GM21576 (cell line): ENCODE measurements around the gene INTS7.
"Not testable (repeated sequence)": the region's sequence is repeated elsewhere in the genome, so short reads cannot be mapped to it uniquely, and the experiment has no call there.

Experiments
- ATAC-seq: cut with Tn5 transposase; IDR thresholded peaks from one replicate; pipeline ENCODE4 v1.9.1; 2021; ENCODE audit warnings: mild to moderate bottlenecking, moderate library complexity; ENCODE audit not compliant: unreplicated experiment

Gene INTS7

GRCh38 chr1:211938561-211938997 is 96.8 kb downstream of the INTS7 start:
- ATAC-seq, result peak; percentile 33

- not testable (repeated sequence) for ATAC-seq
Observed at GRCh38 chr1:211937422-211937821, 97.9 kb downstream of the INTS7 start.

- ATAC-seq, result peak; percentile 61
Observed at GRCh38 chr1:211935448-211935970, 99.8 kb downstream of the INTS7 start.

- no peak for ATAC-seq
Observed at GRCh38 chr1:211933946-211934714, 101.2 kb downstream of the INTS7 start.

GRCh38 chr1:211932933-211933254 is 102.5 kb downstream of the INTS7 start:
- no peak for ATAC-seq

GRCh38 chr1:211932231-211932932 is 103.0 kb downstream of the INTS7 start:
- ATAC-seq, result no peak

- ATAC-seq, result no peak
Observed at GRCh38 chr1:211929683-211930082, 105.7 kb downstream of the INTS7 start.

- no peak for ATAC-seq
Observed at GRCh38 chr1:211928993-211929637, 106.2 kb downstream of the INTS7 start.

GRCh38 chr1:211928290-211928801 is 107.0 kb downstream of the INTS7 start:
- no peak for ATAC-seq

- no peak for ATAC-seq
Observed at GRCh38 chr1:211925016-211925415, 110.3 kb downstream of the INTS7 start.

- no peak for ATAC-seq
Observed at GRCh38 chr1:211924256-211924655, 111.1 kb downstream of the INTS7 start.

- no peak for ATAC-seq
Observed at GRCh38 chr1:211923095-211923494, 112.3 kb downstream of the INTS7 start.

- ATAC-seq, result no peak
Observed at GRCh38 chr1:211921579-211922095, 113.7 kb downstream of the INTS7 start.

GRCh38 chr1:211920602-211921226 is 114.6 kb downstream of the INTS7 start:
- ATAC-seq, result no peak

GRCh38 chr1:211920141-211920572 is 115.2 kb downstream of the INTS7 start:
- ATAC-seq, result no peak

- no peak for ATAC-seq
Observed at GRCh38 chr1:211918843-211919414, 116.4 kb downstream of the INTS7 start.

GRCh38 chr1:211916458-211916857 is 118.9 kb downstream of the INTS7 start:
- not testable (repeated sequence) for ATAC-seq

- ATAC-seq, result no peak
Observed at GRCh38 chr1:211915924-211916323, 119.4 kb downstream of the INTS7 start.

- ATAC-seq, result no peak
Observed at GRCh38 chr1:211912844-211913432, 122.4 kb downstream of the INTS7 start.

GRCh38 chr1:211912038-211912437 is 123.3 kb downstream of the INTS7 start:
- ATAC-seq, result no peak
